MG63 (cell line): ENCODE data around the gene KIAA1958. TPM values are rescaled to one million over a fixed set of nuclear protein-coding genes. Genes with fewer than 3 reads are reported as not detected.

ENCODE experiments used
- DNase-seq: peaks from one replicate; pipeline ENCODE4 v3.0.0-alpha.2; 2020
- H3K27me3 ChIP-seq: fragments of 250-450 bp; sonication (Bioruptor Pico); 2 replicates; pipeline ENCODE4 v1.5.1; 2020; ENCODE audit warnings: mild to moderate bottlenecking, moderate library complexity
- H3K36me3 ChIP-seq: fragments of 250-450 bp; sonication (Bioruptor Pico); 2 replicates; pipeline ENCODE4 v1.5.1; 2020; ENCODE audit warnings: mild to moderate bottlenecking, moderate library complexity
- H3K4me3 ChIP-seq: fragments of 250-450 bp; sonication (Bioruptor Pico); 2 replicates; pipeline ENCODE4 v1.5.1; 2020; ENCODE audit warnings: mild to moderate bottlenecking, moderate library complexity
- H3K9me3 ChIP-seq: fragments of 250-450 bp; sonication (Bioruptor Pico); 2 replicates; pipeline ENCODE4 v1.5.1; 2020; ENCODE audit warnings: mild to moderate bottlenecking, moderate library complexity
- total RNA-seq: library from RNA; depleted of rRNA; stranded (reverse); fragments of >200 nt; shearing (Covaris generic); gene quantifications from 2 replicates; pipeline ENCODE4 v1.2.3, GENCODE V29; 2014; ENCODE audit warnings: low replicate concordance

The KIAA1958 gene
- total RNA-seq, 1 experiment from 2014 or later: 1.1 TPM

DNA sequence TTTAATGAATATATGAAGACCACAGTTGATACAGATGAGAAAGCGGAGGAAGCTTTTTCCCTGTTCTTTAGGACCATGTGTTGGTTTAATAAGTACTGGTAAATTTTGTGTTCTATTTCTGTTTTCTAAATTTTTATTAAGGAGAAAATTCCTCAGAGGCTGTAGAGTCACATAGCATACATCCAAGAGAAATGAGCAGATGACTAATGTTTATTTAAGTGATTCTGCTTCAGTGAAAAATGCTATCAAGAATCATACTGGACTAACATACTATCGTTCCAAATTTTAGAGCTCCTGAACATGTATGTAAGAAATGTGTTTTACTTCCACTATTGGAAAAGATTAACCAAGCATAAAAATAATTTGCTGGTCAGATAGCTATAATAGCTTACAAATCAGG is 115.0 kb downstream of the KIAA1958 start:
- no peaks in the 10 kb centered on the region for H3K9me3 ChIP-seq
- H3K4me3 ChIP-seq: no peak overlapping the region
- no peaks in the 10 kb centered on the region for H3K36me3 ChIP-seq
- H3K27me3 ChIP-seq: no peaks in the 10 kb centered on the region
- DNase-seq: no peak

DNA sequence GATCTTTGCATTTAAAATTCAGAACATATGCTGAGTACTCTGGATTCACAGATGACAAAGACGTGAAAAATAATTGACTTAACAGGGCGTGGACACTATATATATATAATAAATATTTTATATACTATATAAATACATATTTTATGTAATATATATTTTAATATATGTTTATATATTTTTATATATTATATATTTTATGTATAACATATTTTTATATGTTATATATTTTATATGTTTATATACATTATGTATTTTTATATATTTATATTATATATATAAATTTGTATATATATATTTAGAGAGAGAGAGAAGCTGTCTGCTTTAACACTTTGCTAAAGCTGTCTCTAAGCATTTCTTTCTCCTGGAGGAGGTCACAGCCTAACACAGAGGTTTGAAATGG is 118.2 kb downstream of the KIAA1958 start:
- no peak for DNase-seq
- Histone ChIP-seq H3K36me3 (no peaks in the 10 kb centered on the region), H3K4me3 (no peak overlapping the region), H3K27me3 (no peaks in the 10 kb centered on the region), H3K9me3 (no peaks in the 10 kb centered on the region)

DNA sequence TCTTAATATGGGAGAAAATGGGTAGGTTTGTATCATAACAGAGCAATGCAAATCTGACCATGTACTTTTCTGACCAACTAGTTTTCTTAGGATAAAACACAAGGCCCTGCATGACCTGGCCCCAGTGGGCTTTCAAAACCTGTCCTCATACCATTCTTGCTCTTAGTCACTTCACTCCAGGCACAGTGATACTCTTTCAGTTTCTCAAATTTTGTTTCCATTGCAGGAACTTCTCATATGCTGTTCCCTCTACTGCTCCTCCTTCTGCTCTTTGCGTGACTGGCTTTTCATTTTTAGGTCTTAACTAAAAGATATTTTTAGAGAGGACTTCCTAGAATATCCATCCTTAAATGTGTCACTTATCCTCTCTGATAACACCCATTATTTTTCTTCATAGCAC is 118.9 kb downstream of the KIAA1958 start:
- no peak overlapping the region for H3K4me3 ChIP-seq
- H3K27me3 ChIP-seq: no peaks in the 10 kb centered on the region
- H3K36me3 ChIP-seq: no peaks in the 10 kb centered on the region
- no peaks in the 10 kb centered on the region for H3K9me3 ChIP-seq
- no peak for DNase-seq

DNA sequence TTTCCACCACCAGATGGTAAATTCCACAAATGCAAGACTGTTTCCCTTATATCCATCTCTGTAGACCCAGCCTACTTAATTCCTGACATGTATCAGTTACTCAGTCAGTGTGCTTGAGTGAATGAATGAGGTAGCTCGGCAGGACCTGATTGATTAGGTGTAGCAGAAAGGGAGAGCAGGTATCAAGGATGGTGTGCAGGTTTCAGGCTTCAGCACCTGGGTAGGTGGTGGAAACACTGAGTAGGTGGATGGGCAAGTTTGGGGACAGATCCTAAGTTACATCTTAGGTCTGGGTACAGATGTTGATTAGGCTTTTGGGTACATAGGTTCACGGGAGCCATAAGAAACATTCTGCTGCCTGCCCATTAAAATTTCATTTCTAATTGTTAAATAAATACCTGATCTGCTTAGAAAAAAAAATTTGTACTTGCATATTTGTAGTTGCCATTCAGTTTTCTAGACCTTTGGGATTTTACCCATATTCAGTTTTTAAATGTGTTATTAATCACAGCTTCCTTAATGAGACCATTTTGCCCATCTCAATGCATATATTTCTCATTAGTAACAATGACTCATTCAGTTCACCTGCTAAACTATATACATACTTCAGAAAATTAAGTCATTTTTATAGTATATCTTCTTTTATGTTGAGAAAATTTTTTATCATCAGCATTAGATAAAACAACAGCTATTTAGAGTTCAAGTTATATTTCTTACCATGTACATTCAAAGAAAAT is 119.5 kb downstream of the KIAA1958 start:
- H3K27me3 ChIP-seq: no peaks in the 10 kb centered on the region
- H3K36me3 ChIP-seq: no peaks in the 10 kb centered on the region
- no peak for DNase-seq
- H3K9me3 ChIP-seq: no peaks in the 10 kb centered on the region
- H3K4me3 ChIP-seq: no peak overlapping the region

DNA sequence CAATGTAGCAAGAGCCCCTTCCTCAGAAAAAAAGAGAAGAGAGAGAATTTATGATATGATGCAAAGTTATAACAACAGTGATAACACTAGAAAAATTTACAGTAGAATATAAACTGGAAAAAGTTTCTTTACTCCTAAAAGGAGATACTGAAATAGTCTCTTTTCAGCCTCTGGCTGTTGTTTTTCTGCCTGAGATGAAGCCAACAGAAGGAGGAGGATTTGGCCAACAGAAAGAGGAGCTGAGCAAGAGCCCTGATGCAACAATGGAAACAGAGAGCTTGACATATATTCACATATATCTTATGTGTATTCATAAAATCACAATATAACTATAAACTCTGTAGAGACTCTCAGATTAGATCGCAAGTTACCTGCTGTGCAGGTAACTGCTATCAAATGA is 122.2 kb downstream of the KIAA1958 start:
- Histone ChIP-seq H3K4me3 (no peak overlapping the region), H3K36me3 (no peaks in the 10 kb centered on the region), H3K9me3 (no peaks in the 10 kb centered on the region), H3K27me3 (no peaks in the 10 kb centered on the region)
- DNase-seq: no peak

DNA sequence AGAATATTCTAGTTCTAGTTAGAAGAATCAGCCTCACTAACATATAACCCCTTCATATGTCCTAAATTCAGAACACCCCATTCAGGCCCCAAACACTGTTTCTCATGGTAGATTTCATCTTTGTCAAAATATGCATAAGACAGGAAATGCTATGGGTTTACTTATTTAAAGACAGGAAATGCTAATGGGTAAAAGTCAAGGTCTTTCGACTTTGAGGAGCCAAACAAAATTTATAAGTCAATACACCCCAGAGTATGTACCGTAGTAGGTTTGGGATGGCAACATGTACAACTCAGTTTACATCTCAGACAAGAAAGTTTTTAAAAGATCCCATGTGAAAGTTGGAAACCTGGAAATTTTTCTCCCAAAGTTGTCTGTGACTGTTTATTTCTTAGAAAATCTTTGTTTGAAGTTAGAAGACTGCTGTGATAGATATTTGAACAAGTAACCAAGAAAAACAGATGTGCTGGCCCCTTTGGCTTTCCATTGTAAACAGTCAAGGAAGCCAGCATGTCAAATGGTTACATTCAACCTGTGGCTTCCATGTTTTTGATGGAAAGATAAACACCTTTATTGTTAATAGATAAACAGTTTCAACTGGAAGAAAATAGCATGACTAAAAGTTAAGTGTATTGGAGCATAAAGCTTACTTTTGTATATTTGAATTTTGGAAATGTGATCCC is 129.1 kb downstream of the KIAA1958 start:
- Histone ChIP-seq H3K36me3 (no peaks in the 10 kb centered on the region), H3K9me3 (no peaks in the 10 kb centered on the region), H3K4me3 (no peak overlapping the region), H3K27me3 (no peaks in the 10 kb centered on the region)
- DNase-seq: peak; percentile 36

DNA sequence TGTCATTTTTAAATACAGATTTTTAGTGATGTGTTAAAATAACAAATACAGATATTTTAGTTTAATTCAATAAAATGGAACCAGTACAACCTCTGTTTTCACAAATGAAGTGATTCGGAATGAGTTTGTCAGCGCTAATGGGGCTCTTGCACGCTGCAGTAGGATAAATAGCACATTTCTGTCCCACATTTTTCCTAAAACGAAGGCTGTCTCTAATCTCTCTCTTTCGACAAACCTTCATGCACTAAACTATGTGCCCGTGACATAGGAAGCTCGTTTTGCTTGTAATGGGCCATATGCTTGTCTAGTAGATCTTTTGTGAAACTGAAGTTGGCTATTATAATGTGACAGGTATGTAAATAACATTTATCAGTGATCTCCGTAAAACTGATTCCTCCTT is 130.7 kb downstream of the KIAA1958 start:
- DNase-seq: no peak
- Histone ChIP-seq H3K27me3 (no peaks in the 10 kb centered on the region), H3K9me3 (no peaks in the 10 kb centered on the region), H3K36me3 (no peaks in the 10 kb centered on the region; the same call in 1 of the 2 replicates), H3K4me3 (no peak overlapping the region)

DNA sequence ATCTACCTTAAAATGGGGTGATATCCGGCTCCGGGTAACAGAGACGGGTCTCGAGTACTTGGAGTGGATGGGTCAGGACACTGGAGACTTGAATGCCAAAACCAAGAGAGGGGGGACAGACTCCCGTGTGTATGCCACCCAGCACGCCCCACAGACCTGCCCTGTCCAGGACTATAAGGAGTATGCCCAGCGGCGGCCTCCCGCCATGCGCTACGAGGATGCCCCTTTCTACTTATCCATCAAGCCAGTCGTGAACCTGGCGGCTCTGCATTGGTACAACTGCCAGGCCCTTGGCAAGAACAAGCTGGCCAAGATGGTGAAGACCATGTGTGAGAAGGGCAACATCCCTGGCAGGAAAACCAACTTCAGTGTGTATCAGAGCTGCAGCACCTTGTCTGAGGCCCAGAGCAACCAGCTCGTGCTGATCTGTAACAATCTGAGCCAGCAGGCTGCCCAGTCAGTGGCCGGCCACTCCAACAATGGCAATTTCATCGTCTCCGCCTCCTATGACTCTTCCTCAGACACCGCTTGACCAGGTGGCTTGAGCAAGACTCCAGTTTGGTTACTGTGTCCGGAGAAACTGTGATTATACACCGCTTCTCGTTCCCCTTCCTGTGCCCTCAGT is 131.9 kb downstream of the KIAA1958 start:
- no peaks in the 10 kb centered on the region; the same call in 1 of the 2 replicates for H3K36me3 ChIP-seq
- no peak overlapping the region for H3K4me3 ChIP-seq
- no peaks in the 10 kb centered on the region for H3K9me3 ChIP-seq
- DNase-seq: no peak
- H3K27me3 ChIP-seq: no peaks in the 10 kb centered on the region

DNA sequence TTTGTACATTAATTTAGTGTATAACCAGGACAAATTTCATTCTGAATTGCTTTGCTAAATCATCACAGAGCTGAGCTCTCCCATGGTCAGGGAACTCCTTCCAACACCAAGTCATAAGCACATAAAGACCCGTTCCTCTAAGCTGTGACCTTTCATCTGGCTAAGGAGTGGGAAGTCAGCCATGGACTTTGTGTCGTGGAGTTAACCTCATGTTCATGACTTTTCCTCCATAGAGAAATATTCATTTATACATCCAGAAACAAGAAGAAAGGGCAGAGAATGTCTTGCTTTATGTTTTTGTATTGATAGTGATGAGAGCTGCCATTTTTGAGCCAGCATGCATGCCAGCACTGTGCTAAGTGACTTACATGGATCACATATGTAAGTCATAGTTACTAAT is 133.8 kb downstream of the KIAA1958 start:
- Histone ChIP-seq H3K27me3 (no peaks in the 10 kb centered on the region), H3K9me3 (no peaks in the 10 kb centered on the region), H3K36me3 (no peaks in the 10 kb centered on the region; the same call in 1 of the 2 replicates), H3K4me3 (no peak overlapping the region)
- DNase-seq: no peak

DNA sequence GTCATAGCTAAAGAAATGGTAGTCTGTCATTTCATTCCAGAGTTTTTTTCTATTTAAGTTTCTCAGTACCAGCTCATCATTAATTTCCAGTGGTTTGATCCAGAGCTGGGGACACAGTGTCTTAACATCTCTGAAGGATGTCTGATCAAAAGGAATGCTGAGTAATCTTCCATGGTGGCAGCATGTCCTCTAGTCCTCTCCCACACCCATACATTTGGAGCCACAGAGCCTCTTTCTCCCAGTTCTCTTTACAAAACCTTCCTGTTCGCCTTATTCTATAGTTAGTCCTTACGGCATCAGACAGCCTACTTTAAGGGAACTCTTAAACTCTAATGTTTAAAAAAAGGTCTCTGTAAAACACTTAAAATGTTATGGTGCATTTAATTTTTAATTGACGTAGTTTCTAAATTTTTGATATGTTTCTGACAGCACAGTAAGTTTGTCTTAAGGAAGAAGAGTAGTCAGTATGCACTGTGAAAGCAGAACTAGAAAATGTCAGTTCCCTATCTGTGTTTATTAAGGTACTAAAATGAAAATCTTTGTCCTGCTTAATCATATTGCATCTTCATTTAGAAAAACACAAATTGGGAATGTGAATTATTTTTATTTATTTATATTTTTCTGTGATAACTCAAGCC is 134.5 kb downstream of the KIAA1958 start:
- Histone ChIP-seq H3K36me3 (no peaks in the 10 kb centered on the region; the same call in 1 of the 2 replicates), H3K9me3 (no peaks in the 10 kb centered on the region), H3K27me3 (no peaks in the 10 kb centered on the region), H3K4me3 (no peak overlapping the region)
- no peak for DNase-seq

DNA sequence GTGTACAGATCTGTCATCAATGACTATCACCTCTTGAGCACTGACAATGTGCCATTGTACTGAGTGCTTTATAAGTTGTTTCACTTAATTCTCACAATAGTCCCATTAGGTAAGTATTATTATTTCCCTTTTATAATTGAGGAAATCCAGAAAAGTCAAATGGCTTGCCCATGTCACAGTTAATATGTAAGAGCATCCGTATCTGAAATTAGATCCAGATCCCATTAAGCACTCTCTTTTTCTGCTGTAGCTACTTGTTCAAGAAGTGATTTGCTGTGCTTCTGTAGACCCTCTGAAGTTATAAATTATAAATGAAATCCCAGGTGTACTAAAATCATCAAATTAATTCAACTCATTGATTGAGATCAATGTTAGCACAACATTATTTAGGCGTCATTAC is 136.6 kb downstream of the KIAA1958 start:
- no peaks in the 10 kb centered on the region for H3K27me3 ChIP-seq
- no peak overlapping the region for H3K4me3 ChIP-seq
- no peak for DNase-seq
- H3K9me3 ChIP-seq: no peaks in the 10 kb centered on the region
- no peaks in the 10 kb centered on the region; the same call in 1 of the 2 replicates for H3K36me3 ChIP-seq

DNA sequence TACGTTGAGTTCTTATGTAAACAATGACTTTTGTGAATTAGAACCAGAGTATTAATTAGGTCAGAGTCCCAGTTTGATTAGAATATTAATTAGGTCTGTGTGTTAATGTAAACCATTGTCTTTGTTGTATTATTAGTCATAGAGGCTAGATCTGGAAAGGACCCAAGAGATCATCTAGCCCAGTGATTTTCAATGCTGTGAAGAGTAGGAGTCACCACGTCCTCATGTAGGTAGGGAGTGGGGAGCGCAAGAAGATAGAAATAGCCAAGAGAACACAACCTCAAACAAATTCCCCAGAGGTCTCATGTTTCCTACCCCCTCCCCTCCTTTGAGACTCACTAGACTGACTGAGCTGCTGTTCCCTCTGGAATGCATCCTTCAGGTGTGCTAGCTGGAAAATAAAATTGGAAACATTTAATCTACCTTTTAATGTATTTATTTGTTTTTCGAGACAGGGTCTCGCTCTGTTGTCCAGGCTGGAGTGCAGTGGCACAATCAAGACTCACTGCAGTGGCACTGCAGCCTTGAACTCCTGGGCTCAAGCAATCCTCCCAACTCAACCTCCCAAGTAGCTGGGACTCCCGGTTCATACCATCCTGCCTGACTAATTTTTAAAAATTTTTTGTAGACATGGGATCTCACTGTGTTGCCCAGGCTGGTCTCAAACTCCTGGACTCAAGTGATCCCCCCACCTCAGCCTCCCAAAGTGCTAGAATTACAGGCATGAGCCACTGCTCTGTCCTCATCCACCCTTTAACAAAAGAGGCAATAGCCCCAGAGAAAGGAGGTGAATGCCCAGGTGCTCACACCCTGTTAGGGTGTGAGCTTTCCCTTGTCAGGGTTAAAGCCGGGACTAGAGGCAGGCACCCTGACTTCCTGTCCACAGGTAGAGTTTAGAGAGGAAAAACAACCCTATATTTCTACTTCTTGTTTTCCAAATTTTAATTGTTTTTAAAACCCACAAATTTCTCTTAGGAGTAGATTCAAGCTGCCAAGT is 138.4 kb downstream of the KIAA1958 start:
- no peaks in the 10 kb centered on the region for H3K27me3 ChIP-seq
- no peaks in the 10 kb centered on the region for H3K9me3 ChIP-seq
- no peak overlapping the region for H3K4me3 ChIP-seq
- no peaks in the 10 kb centered on the region; the same call in 1 of the 2 replicates for H3K36me3 ChIP-seq
- DNase-seq: no peak

DNA sequence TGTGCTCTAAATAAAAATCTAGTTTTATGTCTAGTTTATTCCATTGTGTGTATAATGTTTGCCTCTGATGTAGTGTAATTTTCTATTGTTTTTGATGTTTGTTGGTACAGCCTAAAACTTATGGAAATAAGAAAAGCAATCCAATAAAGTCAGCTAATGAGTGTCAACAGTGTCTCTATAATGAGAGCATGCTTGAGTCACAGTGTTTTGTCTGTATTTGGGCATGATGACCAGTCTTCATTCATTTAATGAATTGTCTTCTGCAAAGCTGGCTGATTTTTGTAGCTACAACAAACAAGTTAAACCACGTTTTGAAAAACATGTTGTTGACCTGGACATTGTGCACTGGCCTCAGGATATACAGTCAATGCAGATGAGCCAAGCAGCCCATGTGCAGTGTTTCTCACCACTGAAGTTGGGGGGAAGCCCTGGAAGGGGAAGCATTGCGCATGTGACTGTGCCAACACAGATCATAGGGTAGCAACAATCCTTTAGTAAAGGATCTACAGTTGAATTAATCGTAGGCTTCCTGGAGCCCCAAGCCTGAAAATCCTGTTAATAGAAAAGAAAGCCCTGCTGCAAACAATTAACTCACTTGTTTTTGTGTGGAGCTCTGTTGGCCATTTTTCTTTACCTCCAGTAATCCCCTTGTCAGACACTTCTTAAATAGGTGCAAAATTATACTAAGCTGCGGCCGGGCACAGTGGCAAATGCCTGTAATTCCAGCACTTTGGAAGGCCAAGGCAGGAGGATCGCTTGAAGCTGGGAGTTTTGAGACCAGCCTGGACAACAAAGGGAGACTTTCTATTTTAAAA is 143.3 kb downstream of the KIAA1958 start:
- no peak for DNase-seq

DNA sequence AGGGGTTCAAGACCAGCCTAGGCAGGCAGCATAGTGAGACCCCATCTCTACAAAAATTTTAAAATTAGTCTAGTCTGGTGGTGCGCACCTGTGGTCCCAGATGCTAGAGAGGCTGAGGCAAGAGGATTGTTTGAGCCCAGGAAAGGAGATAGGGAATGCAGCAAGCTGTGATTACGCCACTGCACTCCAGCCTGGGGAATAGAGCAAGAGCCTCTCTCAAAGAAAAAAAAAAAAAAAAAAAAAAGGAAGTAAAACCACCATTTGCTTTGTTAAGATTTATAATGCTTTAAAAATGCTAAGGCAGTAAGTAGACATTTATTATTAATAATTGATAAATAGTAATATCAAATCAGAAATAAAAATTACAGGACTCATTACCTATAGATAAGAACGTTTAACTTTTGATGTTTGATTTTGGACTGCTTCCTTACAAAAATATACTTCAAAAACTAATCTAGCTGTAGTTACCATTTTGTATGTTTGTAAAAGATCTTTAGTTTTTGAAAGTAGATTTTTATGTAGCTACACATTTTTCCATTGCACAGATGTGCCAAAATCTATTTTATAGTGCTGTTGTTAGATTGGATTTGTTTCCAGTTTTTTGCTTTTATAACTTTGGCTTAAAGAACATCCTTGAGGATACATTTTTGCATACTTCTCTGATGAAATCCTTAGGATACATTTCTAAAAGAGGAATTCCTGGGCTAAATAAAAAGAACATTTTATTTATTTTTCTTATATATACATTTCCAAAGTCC is 144.9 kb downstream of the KIAA1958 start:
- no peak for DNase-seq
- H3K36me3 ChIP-seq: no peaks in the 10 kb centered on the region
- H3K27me3 ChIP-seq: no peaks in the 10 kb centered on the region
- H3K4me3 ChIP-seq: no peak overlapping the region
- H3K9me3 ChIP-seq: no peaks in the 10 kb centered on the region

More for the DNA sequence above, 143.3 kb downstream of the KIAA1958 start:
- no peaks in the 10 kb centered on the region for H3K9me3 ChIP-seq
- H3K4me3 ChIP-seq: no peak overlapping the region
- H3K36me3 ChIP-seq: no peaks in the 10 kb centered on the region
- no peaks in the 10 kb centered on the region for H3K27me3 ChIP-seq

DNA sequence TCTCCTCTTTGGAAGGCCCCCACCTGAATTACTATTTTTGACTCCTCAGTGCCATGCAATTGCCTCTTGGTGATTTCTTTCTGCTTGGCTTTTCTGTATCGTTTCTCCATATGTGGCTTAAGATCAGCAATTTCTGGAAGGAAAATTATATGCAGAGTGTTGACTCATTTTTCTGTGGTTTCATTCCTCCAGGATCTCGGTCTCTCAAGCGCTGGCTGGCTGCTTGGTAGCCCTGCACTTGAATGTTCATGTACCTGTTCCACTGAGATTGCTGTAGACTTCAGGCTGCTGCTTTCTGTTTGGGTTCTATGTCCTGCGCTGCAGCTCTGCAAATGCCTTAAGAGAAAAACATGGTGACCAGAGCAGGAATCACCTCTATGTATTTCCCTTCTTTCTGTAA is 153.7 kb downstream of the KIAA1958 start:
- Histone ChIP-seq H3K36me3 (no peaks in the 10 kb centered on the region), H3K9me3 (0 out of 2 replicates have a peak, but pooled peaks cover 5% of the 10 kb centered on the region), H3K27me3 (no peaks in the 10 kb centered on the region), H3K4me3 (no peak overlapping the region)
- no peak for DNase-seq
